HG02588 (cell line): ENCODE measurements around the gene GRK6.

Experiments
- ATAC-seq: cut with Tn5 transposase; IDR thresholded peaks from one replicate; pipeline ENCODE4 v1.9.1; 2021; ENCODE audit warnings: mild to moderate bottlenecking, moderate library complexity; ENCODE audit not compliant: unreplicated experiment

GRK6 gene

DNA sequence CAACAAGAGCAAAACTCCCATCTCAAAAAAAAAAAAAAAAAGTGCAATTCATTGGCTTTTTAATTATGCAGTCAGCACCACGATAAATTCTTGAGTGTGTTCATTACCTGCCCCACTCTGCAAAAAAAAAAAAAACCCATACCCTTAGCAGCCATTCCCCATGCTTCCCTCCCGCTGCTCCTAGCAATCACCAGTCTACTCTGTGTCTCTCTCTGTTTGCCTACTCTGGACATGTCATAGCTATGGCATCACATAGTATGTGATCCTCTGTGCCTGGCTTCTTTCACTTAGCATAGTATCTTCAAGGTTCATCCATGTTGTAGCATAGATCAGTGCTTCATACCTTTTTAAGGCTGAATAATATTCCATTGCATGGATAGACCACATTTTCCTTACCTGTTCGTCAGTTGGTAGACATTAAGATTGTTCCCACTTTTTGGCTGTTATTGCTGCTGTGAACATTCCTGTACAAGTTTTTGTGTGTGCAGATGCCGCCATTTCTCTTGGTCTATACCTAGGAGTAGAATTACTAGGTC is 13.1 kb downstream of the GRK6 start:
- no peak for ATAC-seq

- ATAC-seq, result no peak
Observed at GRCh38 chr5:177440211-177440989, 13.9 kb downstream of the GRK6 start.

DNA sequence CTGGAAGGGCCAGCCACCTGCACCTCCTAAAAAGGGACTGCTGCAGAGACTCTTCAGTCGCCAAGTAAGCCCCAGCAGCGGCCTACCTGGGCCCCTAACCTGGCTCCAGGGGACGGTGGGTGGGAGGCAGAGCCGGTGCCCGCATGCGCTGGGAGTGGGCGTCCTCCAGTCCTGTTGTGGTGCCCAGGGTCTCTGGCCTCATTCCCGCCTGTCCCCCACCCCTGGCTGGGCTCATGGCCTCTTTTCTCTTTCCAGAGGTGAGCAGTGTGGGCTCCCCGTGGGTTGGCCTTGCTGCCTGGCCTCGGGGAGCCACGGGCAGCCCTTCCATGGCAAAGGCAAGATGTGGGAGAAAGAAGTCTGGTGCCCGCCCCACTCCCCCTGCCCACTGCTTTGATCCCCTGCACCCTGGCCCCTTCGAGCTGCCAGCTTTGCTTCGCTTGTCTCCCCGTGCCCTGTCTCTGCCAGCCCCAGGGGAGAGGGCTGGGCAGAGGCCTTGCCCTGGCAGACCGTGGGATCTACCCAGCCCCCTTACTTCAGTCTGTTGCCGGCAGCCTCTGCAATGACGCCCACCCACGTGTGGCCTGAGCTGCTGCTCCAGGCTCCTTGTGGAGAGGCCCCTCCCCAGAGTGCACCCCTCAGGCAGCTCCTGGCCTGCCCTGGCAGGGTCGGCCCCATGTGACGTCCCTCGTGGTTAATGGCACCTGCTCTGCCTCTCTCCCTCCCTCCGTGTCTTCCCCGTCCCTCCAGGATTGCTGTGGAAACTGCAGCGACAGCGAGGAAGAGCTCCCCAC is 14.7 kb downstream of the GRK6 start:
- ATAC-seq, result no peak

DNA sequence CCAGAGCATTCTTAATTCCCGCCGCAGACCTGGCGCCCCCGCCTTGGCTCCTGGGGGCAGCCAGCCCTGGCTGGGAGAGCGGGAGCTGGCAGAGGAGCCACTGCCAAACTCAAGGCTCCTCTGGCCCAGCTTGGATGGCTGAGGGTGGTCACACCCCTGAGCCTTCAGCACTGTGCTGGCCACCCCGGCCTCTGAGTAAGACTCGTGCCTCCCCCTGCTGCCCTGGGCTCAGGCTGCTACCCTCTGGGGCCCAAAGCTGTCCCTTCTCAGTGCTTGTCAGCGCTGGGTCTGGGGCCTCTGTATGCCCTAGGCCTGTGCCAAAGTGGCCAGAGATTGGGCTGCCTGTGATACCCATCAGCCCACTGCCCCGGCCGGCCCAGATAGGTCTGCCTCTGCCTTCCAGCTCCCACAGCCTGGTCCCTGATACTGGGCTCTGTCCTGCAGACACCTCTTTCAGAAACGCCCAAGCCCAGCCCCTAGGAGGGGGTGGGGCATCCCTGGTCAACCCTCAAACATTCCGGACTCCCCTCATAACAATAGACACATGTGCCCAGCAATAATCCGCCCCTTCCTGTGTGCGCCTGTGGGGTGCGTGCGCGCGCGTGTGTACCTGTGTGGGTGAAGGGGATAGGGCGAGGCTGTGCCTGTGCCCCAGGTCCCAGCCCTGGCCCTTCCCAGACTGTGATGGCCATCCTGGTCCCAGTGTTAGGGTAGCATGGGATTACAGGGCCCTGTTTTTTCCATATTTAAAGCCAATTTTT is 15.8 kb downstream of the GRK6 start:
- ATAC-seq, result no peak

DNA sequence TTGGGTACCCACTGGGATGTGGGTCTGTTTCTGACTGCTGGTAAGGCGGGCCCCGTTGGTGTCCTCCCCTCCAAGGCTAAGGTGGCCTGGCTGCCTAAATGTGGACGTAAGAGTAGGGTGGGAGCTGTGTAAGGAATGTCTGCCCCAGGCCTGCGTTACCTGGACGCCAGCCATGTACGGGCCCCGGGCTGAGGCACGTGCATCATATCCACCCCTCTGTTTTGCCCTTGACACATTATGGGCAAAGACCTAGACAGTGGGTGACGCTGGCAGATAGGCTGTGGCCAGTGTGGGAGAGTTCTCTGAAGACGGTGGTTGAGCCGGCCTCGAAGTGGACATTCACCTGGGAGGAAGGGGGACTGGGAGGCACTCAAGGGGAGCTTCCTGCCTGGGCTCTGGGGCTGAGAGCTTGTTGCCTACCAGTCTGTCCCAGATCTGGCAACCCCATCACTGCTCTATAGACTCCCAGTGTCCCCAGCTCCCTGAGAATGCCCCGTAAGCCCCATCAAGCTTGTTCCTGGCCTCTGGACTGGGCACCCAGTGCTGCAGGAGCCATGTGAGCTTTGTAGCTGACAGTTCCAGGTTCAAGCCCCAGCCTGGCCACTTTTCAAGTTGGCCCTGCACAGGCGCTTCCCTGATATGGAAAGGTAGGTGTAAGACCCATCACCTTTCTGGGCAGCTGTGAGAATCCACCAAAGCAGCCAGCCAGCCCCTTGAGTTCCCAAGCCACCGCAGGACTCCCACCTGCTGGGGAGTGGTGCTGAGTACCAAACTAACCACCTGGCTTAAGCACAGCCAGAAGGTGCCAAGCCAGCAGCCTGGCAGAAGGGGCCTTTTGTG is 16.9 kb downstream of the GRK6 start:
- no peak for ATAC-seq

DNA sequence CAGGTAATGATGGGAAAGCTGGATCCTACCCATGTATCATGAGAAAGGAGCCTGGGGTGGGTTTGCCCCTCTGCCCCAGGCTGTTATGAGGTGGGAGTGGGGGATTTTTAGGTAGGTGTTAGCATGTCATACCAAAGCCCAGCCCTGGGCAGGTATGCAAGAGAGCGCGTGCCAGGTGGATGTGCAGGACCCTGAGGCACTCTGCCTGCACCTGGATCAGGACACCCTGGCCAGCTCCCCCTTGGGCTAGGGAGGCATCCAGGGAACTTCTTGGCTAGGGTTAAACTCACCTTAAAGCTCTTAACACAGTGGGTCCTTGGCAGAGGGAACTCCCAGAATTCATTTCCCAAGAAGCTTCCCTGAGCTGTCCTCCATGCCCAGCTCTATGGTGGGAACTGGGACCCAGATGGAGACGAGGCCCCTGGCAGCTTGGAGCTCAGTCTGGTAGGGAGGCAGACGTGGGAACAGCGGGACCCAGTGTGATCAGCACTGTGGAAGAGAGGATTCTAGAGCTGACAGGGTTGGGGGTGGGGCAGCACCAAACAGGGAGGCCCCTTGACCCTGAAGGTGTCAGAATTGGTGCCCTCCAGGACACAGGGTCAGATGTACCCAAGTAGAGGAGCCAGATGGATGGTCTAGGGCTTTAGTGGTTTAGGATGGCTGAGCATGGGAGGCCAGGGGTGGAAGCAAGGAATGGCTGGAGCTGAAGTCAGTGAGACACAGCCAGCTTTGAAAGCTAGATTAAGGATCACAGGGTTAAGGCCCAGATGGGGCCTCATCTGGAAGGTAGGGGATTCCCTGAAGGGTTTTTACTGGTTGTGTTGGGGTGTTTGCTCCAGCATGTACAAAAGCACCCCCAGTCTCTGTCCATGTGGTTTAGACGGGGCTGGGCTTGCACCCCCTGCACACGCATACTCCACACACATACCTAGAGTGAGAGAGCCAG is 17.9 kb downstream of the GRK6 start:
- no peak for ATAC-seq

DNA sequence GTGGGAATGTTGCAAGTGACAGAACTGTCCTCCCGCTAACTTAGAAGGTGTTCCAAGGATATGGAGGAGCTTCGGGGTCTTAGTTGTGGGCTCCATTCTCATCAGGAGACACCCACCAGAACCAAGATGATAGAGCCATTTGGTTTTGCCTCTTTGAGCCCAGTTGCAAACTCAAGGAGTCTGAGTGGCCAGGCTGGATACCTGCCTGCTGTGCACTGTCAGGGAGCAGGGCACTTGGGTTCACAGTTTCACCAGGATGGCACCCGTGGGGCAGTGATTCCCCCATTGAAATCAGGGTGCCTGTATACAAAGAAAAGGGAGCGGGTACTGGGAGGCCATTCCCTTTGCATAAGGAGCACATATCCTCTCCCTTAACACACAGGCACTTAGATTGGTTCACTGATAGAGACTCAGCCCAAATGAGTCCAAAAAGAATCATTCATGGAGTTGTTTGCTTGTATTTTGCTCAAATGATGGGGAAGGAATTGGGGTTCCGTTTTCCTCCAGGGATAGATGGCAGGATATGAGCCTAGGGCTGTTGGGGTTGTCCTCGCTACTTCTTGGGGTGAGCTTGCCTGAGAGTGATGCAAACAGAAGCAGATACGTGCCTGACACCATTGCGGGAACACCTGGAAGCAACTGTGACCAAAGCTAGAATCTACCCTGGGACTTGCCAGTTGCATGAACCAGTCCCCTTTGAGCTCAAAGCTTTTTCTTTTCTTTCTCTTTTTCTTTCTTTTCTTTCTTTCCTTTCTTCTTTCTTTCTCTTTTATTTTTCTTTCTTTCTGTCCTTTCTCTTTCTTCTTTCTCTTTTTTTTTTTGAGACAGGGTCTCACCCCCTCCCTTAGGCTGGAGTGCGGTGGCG is 18.8 kb downstream of the GRK6 start:
- ATAC-seq, result no peak

DNA sequence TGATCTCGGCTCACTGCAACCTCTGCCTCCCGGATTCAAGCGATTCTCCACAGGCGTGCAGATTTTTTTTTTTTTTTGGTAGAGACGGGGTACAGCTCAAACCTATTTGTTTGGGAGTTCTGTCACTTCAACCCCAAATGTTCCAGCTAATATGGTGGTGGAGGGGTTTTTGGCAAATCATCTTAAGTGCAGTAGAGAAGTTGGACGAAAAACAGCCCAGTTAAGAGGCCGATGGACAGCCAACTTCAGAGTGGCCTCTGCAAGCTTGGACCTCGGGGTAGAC is 19.4 kb downstream of the GRK6 start:
- no peak for ATAC-seq

- peak; percentile 43 for ATAC-seq
Observed at GRCh38 chr5:177446200-177447065, 20.0 kb downstream of the GRK6 start, which contains the start of gene PRR7. TSS of gene PRR7 (plus strand) at chr5:177446814. CDS start at chr5:177455068, 8,254 bp downstream.

DNA sequence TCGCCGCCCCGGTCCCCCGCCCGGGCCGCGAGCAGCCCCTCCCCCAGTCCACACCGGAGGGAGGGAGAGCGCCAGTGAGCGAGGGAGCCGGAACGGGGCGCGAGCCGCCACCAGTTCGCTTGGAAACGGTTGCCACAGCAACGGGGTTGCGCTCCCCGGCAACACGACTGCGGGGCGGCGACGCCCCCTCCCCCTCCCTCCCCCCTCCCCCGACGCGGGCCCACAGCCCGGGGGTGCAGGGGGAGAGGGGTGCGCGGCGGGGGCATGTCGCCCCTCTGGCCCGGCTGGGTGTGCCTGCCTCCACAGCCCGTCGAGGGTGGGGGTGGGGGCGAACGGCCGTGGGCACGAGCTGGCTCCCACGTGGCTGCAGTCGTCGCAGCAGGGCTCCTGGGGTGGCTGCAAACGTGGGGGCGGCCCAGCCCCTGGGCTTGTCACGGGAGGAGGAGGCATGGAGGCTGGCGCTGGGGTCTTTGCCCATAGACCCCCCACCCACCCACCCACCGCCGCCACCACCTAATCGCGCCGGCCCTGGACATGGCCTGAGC is 20.7 kb downstream of the GRK6 start:
- ATAC-seq, result peak; percentile 28

GRCh38 chr5:177447611-177448243 is 21.3 kb downstream of the GRK6 start:
- no peak for ATAC-seq

DNA sequence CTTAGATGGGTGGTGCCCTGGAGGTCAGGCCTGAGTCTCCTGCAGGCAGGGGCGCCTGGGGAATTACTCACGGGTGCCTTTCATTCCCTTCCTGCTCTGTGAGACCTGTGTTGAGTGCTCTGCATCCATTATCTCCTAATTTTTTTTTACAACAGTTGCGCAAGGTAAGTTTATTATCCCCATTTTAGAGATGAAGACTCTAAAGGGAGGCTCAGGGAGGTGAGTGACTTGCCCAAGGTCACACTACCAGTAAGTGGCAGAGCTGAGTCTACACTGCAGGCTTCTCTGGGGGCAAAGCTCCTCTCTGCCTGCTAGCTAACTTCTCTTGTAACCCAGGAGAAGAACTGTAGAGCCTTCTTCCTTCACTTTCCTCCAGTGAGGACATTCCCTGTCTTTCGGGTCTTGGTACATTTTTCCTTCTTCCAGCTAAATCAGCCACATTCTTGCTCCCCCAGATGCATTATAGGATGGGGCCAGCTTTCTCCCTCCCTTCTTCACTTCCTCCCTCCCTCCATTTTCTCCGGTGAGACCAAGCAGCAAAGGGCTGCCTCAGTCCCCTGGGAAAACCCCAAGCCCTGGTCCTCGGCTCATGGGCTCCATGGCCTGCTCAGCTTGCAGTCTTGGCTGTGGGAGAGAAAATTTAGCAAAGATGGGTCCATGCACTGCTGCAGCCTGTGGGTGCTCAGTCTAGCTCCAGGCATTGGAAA is 21.9 kb downstream of the GRK6 start:
- ATAC-seq, result no peak

GRCh38 chr5:177449140-177450061 is 22.9 kb downstream of the GRK6 start:
- ATAC-seq, result no peak

- ATAC-seq, result no peak
Observed at GRCh38 chr5:177450667-177451424, 24.4 kb downstream of the GRK6 start.
